IMR-90 (cell line): ENCODE data around the gene STX8. TPM values are rescaled to one million over a fixed set of nuclear protein-coding genes. Genes with fewer than 3 reads are reported as not detected.

ENCODE experiments used
- ATAC-seq: fragments of 200-7000 bp; cut with Tn5 transposase; 2 replicates; pipeline ENCODE4 v1.9.1; 2020; ENCODE audit warnings: low read depth, mild to moderate bottlenecking, moderate library complexity
- BruUV-seq: library from RNA; stranded (reverse); fragments of 400-500 nt; replicated peaks from 2 replicates; lab custom pipeline; 2021; lab: Mats Ljungman, UMichigan
- CTCF ChIA-PET: fragments of 300-600 bp; formaldehyde crosslinking; extraction: SDS; loops from one replicate; lab custom pipeline; 2021; ENCODE audit warnings: antibody characterized with exemption; lab: Yijun Ruan, JAX
- POLR2A ChIA-PET: fragments of 300-600 bp; sonication (Branson Sonifier 250); formaldehyde crosslinking; loops from one replicate; lab custom pipeline; 2022; ENCODE audit warnings: antibody characterized with exemption; ENCODE audit not compliant: unreplicated experiment; lab: Charles Lee
- DNase-seq: peaks from one replicate; pipeline ENCODE4 v3.0.0; 2013
- H2AFZ ChIP-seq: replicated peaks from 2 replicates; pipeline ENCODE3; 2013; ENCODE audit warnings: low read length, mild to moderate bottlenecking; ENCODE audit not compliant: poor library complexity
- H2AK5ac ChIP-seq: 2 replicates; pipeline ENCODE4 v1.6.1; 2013; ENCODE audit warnings: low read depth, low read length, inconsistent platforms
- H2AK9ac ChIP-seq: replicated peaks from 2 replicates; pipeline ENCODE3; 2013; ENCODE audit warnings: mild to moderate bottlenecking, low read depth, low read length, moderate library complexity; ENCODE audit not compliant: poor library complexity
- H2BK120ac ChIP-seq: 2 replicates; pipeline ENCODE4 v1.6.1; 2013; ENCODE audit warnings: low read depth, low read length, inconsistent platforms
- H2BK15ac ChIP-seq: 3 replicates; pipeline ENCODE4 v1.6.1; 2013; ENCODE audit warnings: low read depth, low read length, inconsistent platforms
- H2BK20ac ChIP-seq: 2 replicates; pipeline ENCODE4 v1.6.1; 2013; ENCODE audit warnings: low read depth, mild to moderate bottlenecking, inconsistent platforms, low read length, moderate library complexity
- H2BK5ac ChIP-seq: 2 replicates; pipeline ENCODE4 v1.6.1; 2013; ENCODE audit warnings: mild to moderate bottlenecking, low read depth, low read length, inconsistent platforms; ENCODE audit not compliant: poor library complexity, severe bottlenecking
- H3K14ac ChIP-seq: replicated peaks from 2 replicates; pipeline ENCODE4 v1.6.1; 2013; ENCODE audit warnings: low read depth, low read length, inconsistent platforms
- H3K18ac ChIP-seq: 2 replicates; pipeline ENCODE4 v1.6.1; 2013; ENCODE audit warnings: low read depth, low read length, control low read depth
- H3K23ac ChIP-seq: 2 replicates; pipeline ENCODE4 v1.6.1; 2013; ENCODE audit warnings: low read depth, low read length, inconsistent platforms
- H3K27ac ChIP-seq: 2 replicates; pipeline ENCODE4 v1.5.1; 2013; ENCODE audit warnings: mild to moderate bottlenecking, control low read depth, low read length; ENCODE audit not compliant: insufficient read depth
- H3K27me3 ChIP-seq: 2 replicates; pipeline ENCODE4 v1.6.1; 2013; ENCODE audit warnings: low read length; ENCODE audit not compliant: control insufficient read depth, insufficient read depth
- H3K36me3 ChIP-seq: 2 replicates; pipeline ENCODE4 v1.6.1; 2013; ENCODE audit warnings: low read length, mixed read lengths; ENCODE audit not compliant: control insufficient read depth, insufficient read depth
- H3K4ac ChIP-seq: 2 replicates; pipeline ENCODE4 v1.6.1; 2013; ENCODE audit warnings: low read depth, low read length, inconsistent platforms
- H3K4me1 ChIP-seq: 2 replicates; pipeline ENCODE4 v1.6.1; 2013; ENCODE audit warnings: low read length, mixed read lengths; ENCODE audit not compliant: control insufficient read depth, insufficient read depth
- H3K4me2 ChIP-seq: 2 replicates; pipeline ENCODE4 v1.6.1; 2013; ENCODE audit warnings: low read depth, mild to moderate bottlenecking, control low read depth, low read length, moderate library complexity
- H3K4me3 ChIP-seq: 2 replicates; pipeline ENCODE4 v1.5.1; 2013; ENCODE audit warnings: low read depth, mild to moderate bottlenecking, control low read depth, low read length, moderate library complexity; ENCODE audit not compliant: insufficient read depth
- H3K56ac ChIP-seq: 2 replicates; pipeline ENCODE4 v1.6.1; 2013; ENCODE audit warnings: low read length, inconsistent platforms; ENCODE audit not compliant: insufficient read depth; ENCODE audit errors: extremely low read depth
- H3K79me1 ChIP-seq, 2 experiments: 2 replicates each; pipeline ENCODE4 v1.6.1; 2013; ENCODE audit warnings: low read length in 2 of 2, inconsistent platforms in 1 of 2, low read depth in 1 of 2
- H3K9ac ChIP-seq: 2 replicates; pipeline ENCODE4 v1.6.1; 2013; ENCODE audit warnings: low read depth, low read length, control low read depth
- H3K9me1 ChIP-seq: 2 replicates; pipeline ENCODE4 v1.6.1; 2013; ENCODE audit warnings: low read length, inconsistent platforms; ENCODE audit not compliant: insufficient read depth
- H3K9me3 ChIP-seq: 2 replicates; pipeline ENCODE4 v1.6.1; 2013; ENCODE audit warnings: low read length; ENCODE audit not compliant: control insufficient read depth, insufficient read depth
- H4K20me1 ChIP-seq: 2 replicates; pipeline ENCODE4 v1.6.1; 2013; ENCODE audit warnings: low read length, inconsistent platforms; ENCODE audit not compliant: insufficient read depth
- H4K5ac ChIP-seq: 2 replicates; pipeline ENCODE4 v1.6.1; 2013; ENCODE audit warnings: mild to moderate bottlenecking, low read depth, low read length, control low read depth
- H4K8ac ChIP-seq, 2 experiments: 2 replicates each; pipeline ENCODE4 v1.6.1; 2013; ENCODE audit warnings: low read depth in 2 of 2, low read length in 2 of 2, control low read depth in 1 of 2, inconsistent platforms in 1 of 2
- H4K91ac ChIP-seq: 2 replicates; pipeline ENCODE4 v1.6.1; 2013; ENCODE audit warnings: low read depth, low read length, inconsistent platforms; ENCODE audit not compliant: insufficient read depth
- BHLHE40 ChIP-seq: fragments of 150-350 bp; IDR thresholded peaks from 2 replicates; pipeline ENCODE4 v1.6.1; 2016; ENCODE audit warnings: mild to moderate bottlenecking, low read depth, low read length
- CEBPB ChIP-seq: IDR thresholded peaks from 2 replicates; pipeline ENCODE4 v1.6.1; 2012; ENCODE audit warnings: low read depth, low read length, improper control_type of control experiment
- CHD1 ChIP-seq: IDR thresholded peaks from 2 replicates; pipeline ENCODE4 v1.6.1; 2012; ENCODE audit warnings: low read depth, low read length, improper control_type of control experiment
- FOS ChIP-seq: fragments of 150-350 bp; IDR thresholded peaks from 2 replicates; pipeline ENCODE4 v1.6.1; 2016; ENCODE audit warnings: low read depth, low read length
- MAFK ChIP-seq: IDR thresholded peaks from 2 replicates; pipeline ENCODE4 v1.6.1; 2012; ENCODE audit warnings: low read depth, low read length, improper control_type of control experiment
- MAZ ChIP-seq: IDR thresholded peaks from 2 replicates; pipeline ENCODE4 v1.6.1; 2012; ENCODE audit warnings: low read depth, mild to moderate bottlenecking, low read length, improper control_type of control experiment, moderate library complexity, borderline replicate concordance
- MXI1 ChIP-seq: IDR thresholded peaks from 2 replicates; pipeline ENCODE4 v1.6.1; 2012; ENCODE audit warnings: low read depth, mild to moderate bottlenecking, low read length, moderate library complexity, borderline replicate concordance
- NFE2L2 ChIP-seq: fragments of 150-350 bp; IDR thresholded peaks from 2 replicates; pipeline ENCODE4 v1.6.1; 2016; ENCODE audit warnings: low read depth, mild to moderate bottlenecking, low read length
- POLR2A ChIP-seq: IDR thresholded peaks from 2 replicates; pipeline ENCODE4 v1.6.1; 2012; ENCODE audit warnings: mild to moderate bottlenecking, low read depth, low read length
- RAD21 ChIP-seq: IDR thresholded peaks from 2 replicates; pipeline ENCODE4 v1.6.1; 2012; ENCODE audit warnings: low read length, improper control_type of control experiment
- RCOR1 ChIP-seq: IDR thresholded peaks from 2 replicates; pipeline ENCODE4 v1.6.1; 2012; ENCODE audit warnings: mild to moderate bottlenecking, low read length, improper control_type of control experiment; ENCODE audit not compliant: insufficient replicate concordance
- RFX5 ChIP-seq: IDR thresholded peaks from 2 replicates; pipeline ENCODE4 v1.8.0; 2012; ENCODE audit warnings: low read depth, mild to moderate bottlenecking, low read length, moderate library complexity
- SMC3 ChIP-seq: fragments of 150-350 bp; IDR thresholded peaks from 2 replicates; pipeline ENCODE4 v1.6.1; 2016; ENCODE audit warnings: low read depth, mild to moderate bottlenecking, antibody characterized with exemption, low read length, moderate library complexity
- USF2 ChIP-seq: fragments of 150-350 bp; IDR thresholded peaks from 2 replicates; pipeline ENCODE4 v1.6.1; 2017; ENCODE audit warnings: mild to moderate bottlenecking, antibody characterized with exemption, low read length, low read depth
- WGBS, 2 experiments: methylation state at CpG; one replicate each; pipeline versions ENCODE4 v1.1.5 to v1.1.7; 2013; ENCODE audit warnings: missing lambda C conversion rate in 2 of 2; ENCODE audit not compliant: insufficient read length in 1 of 2; ENCODE audit errors: extremely low coverage in 2 of 2; 5-methylcytosine and 5-hydroxymethylcytosine counted together
- dilution Hi-C: fragments of 300-500 bp; cut with HindIII; formaldehyde crosslinking; loops from one replicate; pipeline ENCODE4 v1.14.3; 2018; ENCODE audit warnings: low sequenced_read_pairs; ENCODE audit not compliant: unreplicated experiment
- in situ Hi-C: fragments of 300-500 bp; cut with MboI; formaldehyde crosslinking; loops from 3 replicates; pipeline ENCODE4 v1.14.3; 2019; ENCODE audit warnings: low sequenced_read_pairs, inconsistent platforms, mixed read lengths
- intact Hi-C: fragments of 100-400 bp; cut with micrococcal nuclease; formaldehyde crosslinking; loops from 2 replicates; pipeline ENCODE4 v1.10.0; 2022
- polyA plus RNA-seq, 3 experiments: library from polyadenylated mRNA; depleted of rRNA; stranded (reverse); fragments of >200 nt; gene quantifications; 2 replicates each; pipeline ENCODE4 v1.2.3, GENCODE V29; 2012; ENCODE audit warnings: low replicate concordance in 1 of 3
- total RNA-seq: library from RNA; depleted of rRNA; stranded (reverse); fragments of >200 nt; gene quantifications from 2 replicates; pipeline ENCODE4 v1.2.3, GENCODE V29; 2012
- TF ChIP-seq, protein P1 (sequence below): conservative IDR thresholded peaks from 2 replicates; pipeline ENCODE4 v1.5.1; 2012; ENCODE audit warnings: mild to moderate bottlenecking, low read depth, low read length, improper control_type of control experiment
- TF ChIP-seq, protein P2 (sequence below): fragments of 150-350 bp; IDR thresholded peaks from 2 replicates; pipeline ENCODE4 v1.6.1; 2016; ENCODE audit warnings: low read depth, mild to moderate bottlenecking, low read length, moderate library complexity, borderline replicate concordance

The STX8 gene
- total and polyA plus RNA-seq, 2 of the 4 experiments (the other 2 are of a cell fraction): 26.5 to 47.0 TPM

GRCh38 chr17:9517396-9517795 lies 58.2 kb downstream of the STX8 start:
- no TSS peak for BruUV-seq
- CTCF ChIA-PET: no interaction called here
- dilution Hi-C loops: loop anchor here (25.0 kb wide), 1 partner anchor 105 kb away; no protein-coding TSS in a partner anchor

More at GRCh38 chr17:9517396-9517795, 58.2 kb downstream of the STX8 start:
- H3K9me3 ChIP-seq: no peaks in the 10 kb centered on the region
- H3K14ac ChIP-seq: no peak overlapping the region
- H4K5ac ChIP-seq: no peak overlapping the region
- 0 out of 4 replicates have a peak, but pooled peaks cover 0 to 5% of the 10 kb centered on the region in 2 experiments for H3K79me1 ChIP-seq
- H3K4ac ChIP-seq: no peak overlapping the region
- WGBS, 2 experiments: no CpG with 5 or more reads among the region's 1 CpG
- no peak overlapping the region for H4K8ac ChIP-seq
- no peak overlapping the region for H2BK15ac ChIP-seq
- H2AK5ac ChIP-seq: no peak overlapping the region
- H3K4me3 ChIP-seq: no peak overlapping the region
- H2BK20ac ChIP-seq: no peak overlapping the region
- no peaks in the 10 kb centered on the region for H3K27me3 ChIP-seq
- no peak for ATAC-seq
- TF ChIP-seq CEBPB (no peak), POLR2A (no peak), NFE2L2 (no peak), BHLHE40 (no peak), MAZ (no peak), CHD1 (no peak), RFX5 (no peak), MAFK (no peak), USF2 (no peak), MXI1 (no peak), RCOR1 (no peak), SMC3 (no peak), FOS (no peak), RAD21 (no peak)
- TF ChIP-seq, protein P1, sequence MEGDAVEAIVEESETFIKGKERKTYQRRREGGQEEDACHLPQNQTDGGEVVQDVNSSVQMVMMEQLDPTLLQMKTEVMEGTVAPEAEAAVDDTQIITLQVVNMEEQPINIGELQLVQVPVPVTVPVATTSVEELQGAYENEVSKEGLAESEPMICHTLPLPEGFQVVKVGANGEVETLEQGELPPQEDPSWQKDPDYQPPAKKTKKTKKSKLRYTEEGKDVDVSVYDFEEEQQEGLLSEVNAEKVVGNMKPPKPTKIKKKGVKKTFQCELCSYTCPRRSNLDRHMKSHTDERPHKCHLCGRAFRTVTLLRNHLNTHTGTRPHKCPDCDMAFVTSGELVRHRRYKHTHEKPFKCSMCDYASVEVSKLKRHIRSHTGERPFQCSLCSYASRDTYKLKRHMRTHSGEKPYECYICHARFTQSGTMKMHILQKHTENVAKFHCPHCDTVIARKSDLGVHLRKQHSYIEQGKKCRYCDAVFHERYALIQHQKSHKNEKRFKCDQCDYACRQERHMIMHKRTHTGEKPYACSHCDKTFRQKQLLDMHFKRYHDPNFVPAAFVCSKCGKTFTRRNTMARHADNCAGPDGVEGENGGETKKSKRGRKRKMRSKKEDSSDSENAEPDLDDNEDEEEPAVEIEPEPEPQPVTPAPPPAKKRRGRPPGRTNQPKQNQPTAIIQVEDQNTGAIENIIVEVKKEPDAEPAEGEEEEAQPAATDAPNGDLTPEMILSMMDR: no peak
- TF ChIP-seq, protein P2, sequence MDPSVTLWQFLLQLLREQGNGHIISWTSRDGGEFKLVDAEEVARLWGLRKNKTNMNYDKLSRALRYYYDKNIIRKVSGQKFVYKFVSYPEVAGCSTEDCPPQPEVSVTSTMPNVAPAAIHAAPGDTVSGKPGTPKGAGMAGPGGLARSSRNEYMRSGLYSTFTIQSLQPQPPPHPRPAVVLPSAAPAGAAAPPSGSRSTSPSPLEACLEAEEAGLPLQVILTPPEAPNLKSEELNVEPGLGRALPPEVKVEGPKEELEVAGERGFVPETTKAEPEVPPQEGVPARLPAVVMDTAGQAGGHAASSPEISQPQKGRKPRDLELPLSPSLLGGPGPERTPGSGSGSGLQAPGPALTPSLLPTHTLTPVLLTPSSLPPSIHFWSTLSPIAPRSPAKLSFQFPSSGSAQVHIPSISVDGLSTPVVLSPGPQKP: no peak
- no peaks in the 10 kb centered on the region for H3K36me3 ChIP-seq
- POLR2A ChIA-PET: no interaction called here
- H2AFZ ChIP-seq: no peak overlapping the region
- no peak for DNase-seq
- H2AK9ac ChIP-seq: no peak overlapping the region
- no peak overlapping the region for H4K91ac ChIP-seq
- in situ Hi-C loops (no loop called here), intact Hi-C loops (loop anchor here (10.0 kb wide), 1 partner anchor 153 kb away; no protein-coding TSS in a partner anchor)
- no peak overlapping the region for H3K4me2 ChIP-seq
- H2BK120ac ChIP-seq: no peak overlapping the region
- no peak overlapping the region for H3K23ac ChIP-seq
- no peak overlapping the region for H3K27ac ChIP-seq
- no peaks in the 10 kb centered on the region for H3K9me1 ChIP-seq
- no peak overlapping the region for H2BK5ac ChIP-seq
- H4K20me1 ChIP-seq: 0 out of 2 replicates have a peak, but pooled peaks cover 2% of the 10 kb centered on the region
- H3K9ac ChIP-seq: no peak overlapping the region
- peaks cover 6% of the 10 kb centered on the region for H3K4me1 ChIP-seq
- no peak overlapping the region for H3K56ac ChIP-seq
- H3K18ac ChIP-seq: no peak overlapping the region
